HG02943 (cell line): ENCODE data around the gene TTYH3.
"Not testable (repeated sequence)": the region's sequence is repeated elsewhere in the genome, so short reads cannot be mapped to it uniquely, and the experiment has no call there.

ENCODE experiments used
- ATAC-seq: cut with Tn5 transposase; IDR thresholded peaks from one replicate; pipeline ENCODE4 v1.9.1; 2021; ENCODE audit warnings: mild to moderate bottlenecking, low read depth, moderate library complexity; ENCODE audit not compliant: unreplicated experiment

TTYH3 gene

DNA sequence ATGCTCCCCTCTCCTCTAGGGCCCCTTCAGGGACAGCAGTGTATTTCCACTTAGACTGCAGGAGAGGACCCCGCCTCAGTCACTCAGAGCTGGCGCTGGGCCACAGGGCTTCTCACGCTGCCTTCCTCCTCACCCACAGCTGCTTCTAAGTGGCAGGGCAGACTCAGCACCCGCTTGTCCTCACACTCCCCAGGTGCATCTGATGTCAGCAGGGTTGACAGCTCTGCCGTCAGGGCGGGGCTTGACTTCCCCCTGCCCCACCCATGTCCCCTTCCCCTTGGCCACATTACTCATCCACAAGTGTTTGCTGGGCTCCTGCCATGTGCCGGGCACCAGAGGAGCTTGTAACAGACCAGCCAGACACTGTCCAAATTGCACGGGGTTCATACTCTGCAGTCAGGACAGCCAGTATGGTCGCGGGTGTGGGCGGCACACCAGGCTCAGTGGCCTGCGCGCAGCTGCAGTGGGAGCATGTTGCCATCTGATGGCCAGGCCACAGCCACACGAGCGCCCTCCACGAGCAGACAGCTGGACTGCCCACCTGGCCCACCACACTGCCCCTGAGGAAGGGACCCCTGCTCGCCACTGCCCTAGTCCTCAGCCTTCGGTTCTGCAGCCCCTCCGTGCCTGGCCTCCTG is 29.3 kb upstream of the TTYH3 start:
- ATAC-seq = no peak

DNA sequence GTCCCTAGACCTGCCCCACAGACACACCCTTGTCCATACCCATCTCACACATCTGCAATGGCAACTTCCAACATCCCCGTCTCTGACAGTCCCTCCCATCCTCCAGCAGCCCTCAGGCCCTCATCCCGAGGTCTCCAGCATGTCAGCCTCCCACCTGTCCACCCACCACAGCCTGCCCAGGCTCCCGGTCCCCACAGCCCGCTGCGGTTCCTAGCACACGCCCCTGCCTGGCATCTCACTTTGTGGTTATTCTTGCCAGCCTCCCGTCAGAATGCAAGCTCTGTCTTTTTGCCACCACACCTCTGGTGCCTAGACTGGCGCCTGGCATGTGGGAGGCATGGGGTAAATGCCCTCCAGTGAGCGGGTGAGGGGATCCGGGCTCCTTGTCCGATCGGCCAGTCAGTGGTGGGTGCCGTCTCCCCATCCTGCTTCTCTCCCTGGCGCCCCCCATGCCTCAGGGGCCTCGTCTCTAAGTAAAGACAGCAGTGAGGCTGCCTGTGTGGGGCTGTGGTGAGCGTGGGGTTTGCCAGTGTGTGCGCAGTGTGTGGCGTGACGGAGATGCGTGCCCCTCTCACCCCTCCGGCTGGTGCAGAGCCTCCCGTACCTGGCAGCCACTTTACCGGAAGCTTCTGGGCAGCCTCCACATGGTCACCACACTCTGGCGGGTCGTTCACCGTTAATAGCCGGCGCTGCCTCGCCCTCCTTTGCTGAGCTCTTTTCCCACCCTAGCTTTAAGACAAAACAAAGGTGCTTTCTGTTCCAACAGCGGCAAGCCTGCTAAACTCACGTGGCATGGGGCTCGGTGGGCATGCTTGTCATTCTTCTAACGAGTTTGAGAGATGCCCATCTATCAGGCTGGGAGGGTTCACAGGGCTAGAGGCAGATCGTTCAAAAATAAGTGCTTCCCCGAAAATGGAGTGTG is 28.5 kb upstream of the TTYH3 start:
- no peak for ATAC-seq

DNA sequence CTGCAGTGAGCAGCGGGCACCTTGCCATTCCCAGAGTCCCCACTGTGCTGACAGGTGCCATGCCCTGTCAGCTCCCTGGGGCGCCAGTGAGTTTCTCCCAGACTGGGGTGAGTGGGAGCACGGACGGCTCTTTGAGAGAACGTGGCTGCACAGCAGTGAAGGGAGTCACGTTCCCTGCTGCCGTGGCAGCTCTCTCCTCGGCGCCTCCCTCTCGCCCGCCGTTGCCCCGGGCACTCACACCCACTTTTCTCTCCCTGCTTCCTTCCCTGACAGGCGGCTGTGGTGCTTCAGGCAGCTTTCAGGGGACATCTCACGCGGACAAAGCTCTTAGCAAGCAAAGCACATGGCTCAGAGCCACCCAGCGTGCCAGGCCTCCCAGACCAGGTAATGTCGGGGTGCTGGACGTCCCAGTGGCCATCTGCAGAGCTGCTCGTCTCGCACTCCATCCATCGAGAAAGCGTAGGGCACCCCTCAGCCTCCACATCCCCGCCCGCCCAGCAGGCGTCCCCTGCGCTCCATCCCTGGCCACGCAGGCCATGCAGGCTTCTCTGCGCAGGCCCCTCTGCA is 27.1 kb upstream of the TTYH3 start:
- ATAC-seq = no peak

- ATAC-seq = no peak
Measured at GRCh38 chr7:2605608-2606538, 25.9 kb upstream of the TTYH3 start.

GRCh38 chr7:2606539-2606936 is 25.2 kb upstream of the TTYH3 start:
- ATAC-seq = no peak

- ATAC-seq = no peak
Measured at GRCh38 chr7:2607122-2607922, 24.5 kb upstream of the TTYH3 start.

DNA sequence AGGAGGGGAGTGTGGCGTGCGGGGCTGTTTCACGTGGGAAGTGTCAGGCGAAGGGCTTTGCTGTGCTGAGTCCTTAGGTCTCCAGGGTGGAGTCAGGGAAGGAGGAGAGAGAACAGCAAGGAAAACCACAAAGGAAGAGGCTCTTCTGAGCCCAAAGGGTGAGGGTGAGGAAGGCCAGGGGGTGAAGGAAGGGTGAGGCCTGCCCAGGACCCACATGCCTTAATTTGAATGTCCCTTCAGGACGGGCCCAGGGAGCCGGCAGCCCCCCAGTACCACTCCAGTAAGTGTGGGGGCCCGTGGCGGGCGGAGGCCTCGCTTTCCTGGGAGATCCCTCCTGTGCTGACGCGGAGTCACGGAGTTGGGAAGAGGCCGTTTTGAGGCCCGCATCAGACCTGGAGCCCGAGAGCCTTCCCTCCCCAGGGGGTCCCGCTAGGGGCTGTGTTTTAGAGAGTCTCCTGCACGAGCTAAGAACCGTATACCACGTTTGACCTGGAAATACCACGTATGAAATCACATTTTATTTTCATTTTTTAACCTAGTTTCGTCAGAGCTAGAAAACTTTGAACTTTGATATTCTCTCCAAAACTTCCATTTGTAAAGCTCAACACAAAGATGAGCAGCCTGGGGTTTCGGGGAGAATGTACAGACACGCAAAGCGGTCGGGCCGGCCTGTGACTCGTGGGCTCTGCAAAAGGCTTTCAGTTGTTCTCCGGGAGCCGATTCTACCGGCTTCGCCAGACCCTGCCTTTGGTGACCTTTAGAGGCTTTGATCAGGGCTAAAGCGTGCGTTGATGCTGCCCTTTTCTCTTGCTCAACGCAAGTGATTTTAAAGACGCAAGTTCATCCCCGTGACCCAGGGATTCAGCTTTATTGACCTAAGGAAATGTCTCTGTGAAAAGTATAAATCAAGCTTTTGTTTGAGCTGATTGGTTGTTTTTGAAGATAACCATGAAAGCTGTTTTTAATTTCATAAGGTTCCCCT is 23.6 kb upstream of the TTYH3 start:
- no peak for ATAC-seq

- peak; percentile 75 for ATAC-seq
Measured at GRCh38 chr7:2608921-2609411, 22.8 kb upstream of the TTYH3 start.

- not testable (repeated sequence) for ATAC-seq
Measured at GRCh38 chr7:2609646-2610045, 22.1 kb upstream of the TTYH3 start.

DNA sequence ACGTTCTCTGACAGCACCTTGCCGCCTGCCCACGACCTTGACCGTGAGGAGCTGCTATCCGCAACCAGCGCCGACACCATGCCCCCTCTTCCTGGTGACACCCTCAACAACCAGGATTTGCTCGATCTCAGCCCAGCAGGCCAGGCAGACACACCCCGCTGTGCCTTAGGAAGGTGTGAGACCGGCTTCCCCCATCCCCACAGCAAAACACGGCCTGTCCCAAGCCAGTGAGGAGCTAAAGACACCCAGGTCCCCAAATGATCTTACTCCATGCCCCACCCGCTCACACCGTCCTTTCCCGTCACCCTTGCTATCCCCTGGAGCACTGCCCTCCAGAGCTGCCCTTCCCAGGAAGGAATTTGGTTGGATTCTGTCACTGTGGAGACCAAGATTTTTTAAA is 21.3 kb upstream of the TTYH3 start:
- no peak for ATAC-seq

DNA sequence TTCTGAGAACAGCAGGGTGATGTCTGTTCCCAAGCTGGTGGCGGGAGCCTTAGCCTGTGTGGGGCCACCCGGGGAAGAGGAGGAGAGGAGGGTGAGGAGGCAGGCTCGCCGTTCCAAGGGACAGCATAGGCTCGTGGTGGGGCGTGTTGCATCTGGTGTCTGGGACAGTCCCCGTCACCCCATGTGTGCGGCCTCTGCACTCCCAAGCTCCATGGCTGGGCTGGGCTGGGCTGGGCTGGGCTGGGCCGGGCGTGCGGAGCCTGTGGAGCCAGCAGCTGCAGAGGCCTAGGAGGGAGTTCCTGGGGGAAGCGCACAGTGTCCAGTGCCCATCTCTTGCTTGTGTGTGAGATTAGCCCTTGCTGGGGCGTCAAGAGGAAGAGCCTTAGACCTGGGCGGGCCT is 20.9 kb upstream of the TTYH3 start:
- ATAC-seq = no peak

- no peak for ATAC-seq
Measured at GRCh38 chr7:2611401-2611800, 20.4 kb upstream of the TTYH3 start.

DNA sequence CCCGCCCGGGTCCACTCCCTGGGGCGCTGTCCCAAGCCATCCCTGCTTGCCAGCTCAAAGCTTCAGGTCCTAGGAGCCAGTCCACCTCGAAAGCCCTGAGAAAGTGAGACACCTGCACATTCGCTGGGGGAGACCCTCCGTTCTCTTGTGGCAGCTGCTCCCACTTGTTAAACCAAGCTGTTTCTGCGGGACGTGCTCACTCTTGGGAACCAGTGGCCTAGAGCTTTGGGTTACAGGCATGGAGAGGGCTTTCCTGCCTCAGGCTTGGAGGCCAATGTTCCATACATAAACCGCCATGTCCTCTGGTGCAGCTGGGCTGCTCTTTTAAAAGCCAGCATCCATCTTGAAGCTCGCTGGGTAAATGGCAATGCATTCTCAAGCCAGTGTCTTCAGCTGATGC is 19.9 kb upstream of the TTYH3 start:
- ATAC-seq = no peak

- ATAC-seq = no peak
Measured at GRCh38 chr7:2612445-2613097, 19.2 kb upstream of the TTYH3 start.

GRCh38 chr7:2613098-2613930 is 18.5 kb upstream of the TTYH3 start:
- no peak for ATAC-seq

DNA sequence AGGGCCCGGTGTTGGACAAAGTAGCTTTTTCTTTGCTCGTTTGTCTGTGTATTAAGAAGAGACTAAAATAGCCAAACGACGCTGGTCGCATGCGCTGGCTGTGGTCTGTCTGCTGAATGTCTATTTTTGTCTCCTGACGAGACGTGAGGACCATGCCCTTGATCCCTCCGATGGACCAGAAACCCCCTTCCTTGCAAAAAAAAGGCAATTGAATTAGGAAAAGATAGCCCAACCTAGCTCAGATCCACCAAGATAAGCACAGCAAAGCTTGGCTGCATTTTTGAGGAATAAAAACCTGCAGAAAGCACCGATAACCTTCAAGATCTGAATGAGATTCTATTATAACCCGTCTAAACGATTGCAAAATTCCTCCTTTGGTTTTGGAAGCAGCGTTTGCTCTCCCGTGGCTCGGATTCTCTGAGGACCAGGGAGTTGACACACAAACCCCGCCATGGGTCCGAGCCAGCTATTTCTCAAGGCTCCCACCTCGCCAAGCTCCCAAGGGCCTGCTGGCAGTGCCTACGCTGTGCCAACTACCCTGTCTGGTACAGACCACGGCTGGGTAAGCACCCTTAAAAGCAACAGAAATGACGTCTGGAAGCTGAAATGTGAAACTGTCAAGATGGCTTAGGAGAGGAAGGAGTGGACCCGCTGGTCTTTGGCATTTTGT is 17.7 kb upstream of the TTYH3 start:
- ATAC-seq = no peak
